HUES48 (cell line): ENCODE results near the gene ADAM12.

Experiments
- H3K27ac ChIP-seq: one replicate; pipeline ENCODE4 v1.7.0; 2013; ENCODE audit warnings: low read depth, low read length, inconsistent platforms
- H3K27me3 ChIP-seq: 2 replicates; pipeline ENCODE4 v1.6.1; 2013; ENCODE audit warnings: mild to moderate bottlenecking, low read length; ENCODE audit not compliant: control insufficient read depth, insufficient read depth
- H3K36me3 ChIP-seq: 2 replicates; pipeline ENCODE4 v1.6.1; 2013; ENCODE audit warnings: low read length; ENCODE audit not compliant: control insufficient read depth, insufficient read depth
- H3K4me1 ChIP-seq: 2 replicates; pipeline ENCODE4 v1.6.1; 2013; ENCODE audit warnings: mild to moderate bottlenecking, low read length; ENCODE audit not compliant: control insufficient read depth, insufficient read depth
- H3K4me3 ChIP-seq: 2 replicates; pipeline ENCODE4 v1.5.1; 2013; ENCODE audit warnings: mild to moderate bottlenecking, low read depth, low read length
- H3K9ac ChIP-seq: 2 replicates; pipeline ENCODE4 v1.6.1; 2013; ENCODE audit warnings: mild to moderate bottlenecking, low read depth, low read length, moderate library complexity
- H3K9me3 ChIP-seq: 2 replicates; pipeline ENCODE4 v1.6.1; 2013; ENCODE audit warnings: low read length; ENCODE audit not compliant: control insufficient read depth, insufficient read depth

The ADAM12 gene

GRCh38 chr10:126286256-126286780 is 102.0 kb downstream of the ADAM12 start:
- H3K27me3 ChIP-seq, result no peaks in the 10 kb centered on the region
- H3K4me1 ChIP-seq, result no peaks in the 10 kb centered on the region
- no peaks in the 10 kb centered on the region for H3K36me3 ChIP-seq
- H3K9me3 ChIP-seq, result no peaks in the 10 kb centered on the region
- H3K4me3 ChIP-seq, result no peak overlapping the region
- H3K9ac ChIP-seq, result no peak overlapping the region
- H3K27ac ChIP-seq, result no peak overlapping the region

GRCh38 chr10:126283307-126283706 is 105.0 kb downstream of the ADAM12 start:
- no peaks in the 10 kb centered on the region for H3K27me3 ChIP-seq
- H3K27ac ChIP-seq, result no peak overlapping the region
- H3K9me3 ChIP-seq, result no peaks in the 10 kb centered on the region
- no peak overlapping the region for H3K9ac ChIP-seq
- H3K36me3 ChIP-seq, result no peaks in the 10 kb centered on the region
- peaks cover 8% of the 10 kb centered on the region for H3K4me1 ChIP-seq
- no peak overlapping the region for H3K4me3 ChIP-seq

GRCh38 chr10:126278851-126279250 is 109.4 kb downstream of the ADAM12 start:
- H3K9ac ChIP-seq, result no peak overlapping the region
- peak overlapping the region; percentile 12 for H3K27ac ChIP-seq
- H3K36me3 ChIP-seq, result no peaks in the 10 kb centered on the region
- H3K4me1 ChIP-seq, result peaks cover 26% of the 10 kb centered on the region
- H3K27me3 ChIP-seq, result no peaks in the 10 kb centered on the region
- H3K4me3 ChIP-seq, result no peak overlapping the region
- no peaks in the 10 kb centered on the region for H3K9me3 ChIP-seq

GRCh38 chr10:126277181-126277580 is 111.1 kb downstream of the ADAM12 start:
- Histone ChIP-seq H3K36me3 (no peaks in the 10 kb centered on the region), H3K4me1 (peaks cover 26% of the 10 kb centered on the region), H3K9ac (no peak overlapping the region), H3K9me3 (no peaks in the 10 kb centered on the region), H3K27ac (no peak overlapping the region), H3K4me3 (no peak overlapping the region), H3K27me3 (no peaks in the 10 kb centered on the region)

GRCh38 chr10:126272526-126272925 is 115.8 kb downstream of the ADAM12 start:
- no peaks in the 10 kb centered on the region for H3K27me3 ChIP-seq
- H3K9me3 ChIP-seq, result no peaks in the 10 kb centered on the region
- H3K36me3 ChIP-seq, result no peaks in the 10 kb centered on the region
- peaks cover 16% of the 10 kb centered on the region for H3K4me1 ChIP-seq
- H3K27ac ChIP-seq, result no peak overlapping the region
- no peak overlapping the region for H3K4me3 ChIP-seq
- no peak overlapping the region for H3K9ac ChIP-seq

- Histone ChIP-seq H3K4me1 (peaks cover 6% of the 10 kb centered on the region), H3K36me3 (no peaks in the 10 kb centered on the region), H3K27ac (no peak overlapping the region), H3K9me3 (peaks cover 8% of the 10 kb centered on the region), H3K27me3 (no peaks in the 10 kb centered on the region), H3K9ac (no peak overlapping the region), H3K4me3 (no peak overlapping the region)
Observed at GRCh38 chr10:126270111-126270510, 118.2 kb downstream of the ADAM12 start.

GRCh38 chr10:126268013-126268920 is 120.0 kb downstream of the ADAM12 start:
- no peak overlapping the region for H3K27ac ChIP-seq
- H3K4me3 ChIP-seq, result no peak overlapping the region
- peaks cover 6% of the 10 kb centered on the region for H3K4me1 ChIP-seq
- H3K36me3 ChIP-seq, result no peaks in the 10 kb centered on the region
- H3K27me3 ChIP-seq, result no peaks in the 10 kb centered on the region
- peaks cover 8% of the 10 kb centered on the region for H3K9me3 ChIP-seq
- no peak overlapping the region for H3K9ac ChIP-seq

GRCh38 chr10:126264102-126265018 is 123.9 kb downstream of the ADAM12 start:
- H3K9ac ChIP-seq, result no peak overlapping the region
- H3K27ac ChIP-seq, result no peak overlapping the region
- no peak overlapping the region for H3K4me3 ChIP-seq
- H3K9me3 ChIP-seq, result peaks cover 8% of the 10 kb centered on the region
- H3K4me1 ChIP-seq, result peaks cover 16% of the 10 kb centered on the region
- H3K36me3 ChIP-seq, result no peaks in the 10 kb centered on the region
- H3K27me3 ChIP-seq, result no peaks in the 10 kb centered on the region

GRCh38 chr10:126263006-126263676 is 125.1 kb downstream of the ADAM12 start:
- no peak overlapping the region; the same call in 1 of the 2 replicates for H3K4me3 ChIP-seq
- H3K27me3 ChIP-seq, result no peaks in the 10 kb centered on the region
- H3K9ac ChIP-seq, result no peak overlapping the region
- H3K36me3 ChIP-seq, result no peaks in the 10 kb centered on the region
- peaks cover 15% of the 10 kb centered on the region for H3K4me1 ChIP-seq
- H3K27ac ChIP-seq, result no peak overlapping the region
- H3K9me3 ChIP-seq, result peaks cover 8% of the 10 kb centered on the region

- H3K36me3 ChIP-seq, result no peaks in the 10 kb centered on the region
- H3K9ac ChIP-seq, result no peak overlapping the region
- no peak overlapping the region for H3K4me3 ChIP-seq
- peaks cover 8% of the 10 kb centered on the region for H3K9me3 ChIP-seq
- H3K27ac ChIP-seq, result peak overlapping the region; percentile 35
- no peaks in the 10 kb centered on the region for H3K27me3 ChIP-seq
- peaks cover 15% of the 10 kb centered on the region for H3K4me1 ChIP-seq
Observed at GRCh38 chr10:126262233-126262838, 125.9 kb downstream of the ADAM12 start.
